Measurements from ENCODE around the gene LCP2. TPM values are rescaled to one million over a fixed set of nuclear protein-coding genes. Genes with fewer than 3 reads are reported as not detected.
A peak's percentile ranks its signal among the peaks of the same experiment; 100 is the strongest.

LCP2 gene
- total RNA-seq, 2 experiments from 2014 or later = 154 to 155 TPM

DNA sequence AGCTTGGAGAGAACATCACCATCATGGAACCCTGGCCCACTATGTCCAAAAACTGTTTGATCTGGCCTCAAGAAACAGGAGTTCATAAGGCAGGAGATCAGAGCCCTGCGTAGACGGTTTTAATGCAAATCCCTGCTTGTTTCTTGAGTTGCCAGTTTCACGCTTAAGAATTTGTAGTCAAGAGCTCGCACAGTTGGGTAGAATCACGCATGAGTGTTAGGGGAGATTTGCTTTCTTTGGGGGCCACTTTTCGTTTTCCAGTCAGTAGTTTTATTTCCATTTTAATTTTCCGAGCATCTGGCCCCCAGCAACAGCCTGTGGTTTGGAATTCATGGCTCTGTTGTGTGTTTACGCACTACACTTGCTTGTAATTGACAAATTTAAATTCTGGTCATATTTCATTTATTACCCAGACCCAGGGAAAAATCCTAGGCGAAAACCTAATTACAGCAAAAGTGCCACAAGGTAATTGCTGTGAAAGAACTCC, 71.4 kb downstream of the LCP2 start:
- no peaks in the 10 kb centered on the region for H3K9me3 ChIP-seq (ENCODE audit: control insufficient read depth in 1 of 2, insufficient read depth in 1 of 2, low read length in 2 of 2)
- Mint-ChIP-seq H3K9me3 (no peaks in the 10 kb centered on the region), H3K27ac (no peak overlapping the region), H3K36me3 (ENCODE audit: low read depth) (no peaks in the 10 kb centered on the region), H3K4me3 (no peak overlapping the region), H3K4me1 (ENCODE audit: low read depth) (peaks cover 4% of the 10 kb centered on the region), H3K27me3 (no peaks in the 10 kb centered on the region)
- H3K4me3 ChIP-seq (ENCODE audit: low read length) = no peak overlapping the region
- no peaks in the 10 kb centered on the region for H3K36me3 ChIP-seq (ENCODE audit: insufficient read depth, low read length)
- ChIA-PET POLR2A (interaction anchor here (0.5 to 3.0 kb wide), 8 partner anchors 9 to 190 kb away, joined by 3 to 10 read pairs (median 4); no protein-coding TSS in a partner anchor), CTCF (interaction anchor here (0.6 to 4.3 kb wide), 28 partner anchors 9 to 197 kb away, joined by 3 to 54 read pairs (median 5); partner anchors contain the start of gene LCP2)
- DNase-seq (no peak), ATAC-seq (ENCODE audit: poor library complexity) (no peak)
- H3K4me1 ChIP-seq (ENCODE audit: insufficient read depth, low read length) = peaks cover 4% of the 10 kb centered on the region
- TF ChIP-seq, protein P1, sequence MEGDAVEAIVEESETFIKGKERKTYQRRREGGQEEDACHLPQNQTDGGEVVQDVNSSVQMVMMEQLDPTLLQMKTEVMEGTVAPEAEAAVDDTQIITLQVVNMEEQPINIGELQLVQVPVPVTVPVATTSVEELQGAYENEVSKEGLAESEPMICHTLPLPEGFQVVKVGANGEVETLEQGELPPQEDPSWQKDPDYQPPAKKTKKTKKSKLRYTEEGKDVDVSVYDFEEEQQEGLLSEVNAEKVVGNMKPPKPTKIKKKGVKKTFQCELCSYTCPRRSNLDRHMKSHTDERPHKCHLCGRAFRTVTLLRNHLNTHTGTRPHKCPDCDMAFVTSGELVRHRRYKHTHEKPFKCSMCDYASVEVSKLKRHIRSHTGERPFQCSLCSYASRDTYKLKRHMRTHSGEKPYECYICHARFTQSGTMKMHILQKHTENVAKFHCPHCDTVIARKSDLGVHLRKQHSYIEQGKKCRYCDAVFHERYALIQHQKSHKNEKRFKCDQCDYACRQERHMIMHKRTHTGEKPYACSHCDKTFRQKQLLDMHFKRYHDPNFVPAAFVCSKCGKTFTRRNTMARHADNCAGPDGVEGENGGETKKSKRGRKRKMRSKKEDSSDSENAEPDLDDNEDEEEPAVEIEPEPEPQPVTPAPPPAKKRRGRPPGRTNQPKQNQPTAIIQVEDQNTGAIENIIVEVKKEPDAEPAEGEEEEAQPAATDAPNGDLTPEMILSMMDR (IDR thresholded peaks at IDR 0.05) = peak; percentile 51
- no peak overlapping the region for H3K27ac ChIP-seq (ENCODE audit: low read depth in 1 of 2, low read length in 2 of 2)
- no peaks in the 10 kb centered on the region for H3K27me3 ChIP-seq (ENCODE audit: control insufficient read depth in 1 of 2, insufficient read depth in 2 of 2, low read length in 2 of 2)
- intact Hi-C loops (cut with DNase I, micrococcal nuclease) = loop anchor here (1.0 to 5.0 kb wide), 6 partner anchors 37 to 194 kb away; no protein-coding TSS in a partner anchor

DNA sequence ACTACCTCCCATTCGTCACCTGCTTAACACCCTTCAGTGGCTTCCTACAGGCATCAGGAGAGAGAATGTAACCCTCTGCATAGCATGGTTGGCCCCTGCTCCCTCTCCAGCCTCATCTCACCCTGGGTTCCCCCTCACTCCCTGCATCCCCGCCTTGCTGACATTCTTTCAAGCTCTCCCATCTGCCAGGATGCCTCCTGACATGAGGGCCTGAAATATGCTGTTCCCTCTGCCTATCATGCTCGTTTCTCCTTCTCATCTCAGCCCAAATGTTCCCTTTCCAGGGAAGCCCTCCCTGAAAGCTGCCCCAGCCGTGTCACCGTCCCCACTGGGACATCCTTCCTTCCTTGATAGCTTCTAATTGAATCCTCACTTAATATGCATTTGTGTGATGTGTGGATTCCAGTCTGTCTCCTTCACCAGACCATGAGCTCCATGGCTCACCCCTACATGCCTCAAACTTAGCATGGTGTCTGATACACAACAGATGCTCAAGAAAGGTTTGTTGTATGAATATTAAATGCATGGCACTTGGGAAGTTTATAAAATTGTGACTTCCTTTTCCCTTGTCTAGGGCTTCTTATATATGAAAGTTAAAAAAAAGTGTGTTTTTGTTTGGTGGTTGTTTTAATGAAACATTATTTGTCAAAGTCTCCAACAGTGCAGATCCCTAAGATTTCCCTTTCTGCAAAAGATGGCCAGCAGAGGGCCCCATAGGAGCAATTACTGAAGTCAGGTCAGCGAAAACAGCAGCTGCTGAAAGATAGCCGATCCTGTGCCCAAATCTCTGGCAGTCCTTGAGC, 72.0 kb downstream of the LCP2 start:
- Histone ChIP-seq H3K4me3 (ENCODE audit: low read length) (no peak overlapping the region), H3K27me3 (ENCODE audit: control insufficient read depth in 1 of 2, insufficient read depth in 2 of 2, low read length in 2 of 2) (no peaks in the 10 kb centered on the region), H3K27ac (ENCODE audit: low read depth in 1 of 2, low read length in 2 of 2) (no peak overlapping the region), H3K4me1 (ENCODE audit: insufficient read depth, low read length) (peaks cover 4% of the 10 kb centered on the region), H3K9me3 (ENCODE audit: control insufficient read depth in 1 of 2, insufficient read depth in 1 of 2, low read length in 2 of 2) (no peaks in the 10 kb centered on the region), H3K36me3 (ENCODE audit: insufficient read depth, low read length) (no peaks in the 10 kb centered on the region)
- Mint-ChIP-seq H3K9me3 (no peaks in the 10 kb centered on the region), H3K27me3 (no peaks in the 10 kb centered on the region), H3K4me3 (no peak overlapping the region), H3K4me1 (ENCODE audit: low read depth) (peaks cover 4% of the 10 kb centered on the region), H3K36me3 (ENCODE audit: low read depth) (no peaks in the 10 kb centered on the region), H3K27ac (no peak overlapping the region)
- DNase-seq = peak; percentile 63 to 88 (median 75)
- ChIA-PET POLR2A (interaction anchor here (0.5 to 3.0 kb wide), 9 partner anchors 9 to 195 kb away, joined by 3 to 10 read pairs (median 4); no protein-coding TSS in a partner anchor), CTCF (interaction anchor here (0.6 to 4.3 kb wide), 28 partner anchors 9 to 198 kb away, joined by 3 to 54 read pairs (median 5); partner anchors contain the start of gene LCP2)
- peak; percentile 66 for ATAC-seq (ENCODE audit: poor library complexity)
- intact Hi-C loops (cut with DNase I, micrococcal nuclease) = loop anchor here (1.0 to 5.0 kb wide), 6 partner anchors 37 to 195 kb away; no protein-coding TSS in a partner anchor
- TF ChIP-seq, protein P1 (IDR thresholded peaks at IDR 0.05) = peak; percentile 93

DNA sequence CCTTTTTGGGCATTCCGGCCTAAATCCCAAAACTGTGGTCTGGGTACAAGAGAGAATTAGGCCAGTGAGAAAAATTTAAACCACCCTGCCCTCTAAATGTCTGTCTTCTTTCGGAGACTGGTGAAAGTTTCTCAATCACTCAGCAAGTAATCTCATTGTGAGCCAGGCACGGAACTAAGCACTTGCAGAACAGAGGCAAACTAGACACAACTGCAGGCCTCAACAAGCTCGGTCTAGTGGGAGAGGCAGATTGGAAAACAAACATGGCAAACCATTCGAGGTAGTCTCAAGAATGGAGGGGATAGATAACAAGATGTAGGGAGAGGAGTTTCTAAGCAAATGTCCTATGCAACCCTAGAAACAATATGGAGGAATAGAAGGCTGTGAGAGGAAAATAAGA, 73.7 kb downstream of the LCP2 start:
- Histone ChIP-seq H3K4me1 (ENCODE audit: insufficient read depth, low read length) (peaks cover 4% of the 10 kb centered on the region), H3K27ac (ENCODE audit: low read depth in 1 of 2, low read length in 2 of 2) (no peak overlapping the region), H3K9me3 (ENCODE audit: control insufficient read depth in 1 of 2, insufficient read depth in 1 of 2, low read length in 2 of 2) (no peaks in the 10 kb centered on the region), H3K4me3 (ENCODE audit: low read length) (no peak overlapping the region), H3K27me3 (ENCODE audit: control insufficient read depth in 1 of 2, insufficient read depth in 2 of 2, low read length in 2 of 2) (no peaks in the 10 kb centered on the region), H3K36me3 (ENCODE audit: insufficient read depth, low read length) (no peaks in the 10 kb centered on the region)
- Mint-ChIP-seq H3K27ac (no peak overlapping the region), H3K4me3 (no peak overlapping the region), H3K36me3 (ENCODE audit: low read depth) (no peaks in the 10 kb centered on the region), H3K27me3 (no peaks in the 10 kb centered on the region), H3K4me1 (ENCODE audit: low read depth) (peaks cover 4% of the 10 kb centered on the region), H3K9me3 (no peaks in the 10 kb centered on the region)
- ATAC-seq (ENCODE audit: poor library complexity) (no peak), DNase-seq (no peak)
- TF ChIP-seq, protein P1 (IDR thresholded peaks at IDR 0.05) = no peak
- ChIA-PET POLR2A (no interaction called here), CTCF (interaction anchor here (2.0 kb wide), 1 partner anchor 197 kb away, joined by 7 read pairs; no protein-coding TSS in a partner anchor)
- intact Hi-C loops (cut with DNase I, micrococcal nuclease) = loop anchor here in 1 of 2 experiments (5.0 kb wide), 1 partner anchor 408 kb away; no protein-coding TSS in a partner anchor
